OCI-LY3 (cell line): ENCODE data around the gene GLTP.

Source experiments
- H2AFZ ChIP-seq: fragments of 200-600, 300-600 bp; shearing (Covaris generic); 2 replicates; pipeline ENCODE4 v1.6.0; 2014; ENCODE audit warnings: antibody characterized with exemption, low read depth, low read length
- H3K27ac ChIP-seq: fragments of 200-600, 300-600 bp; sonication (generic); 2 replicates; pipeline ENCODE4 v1.5.1; 2014; ENCODE audit warnings: mild to moderate bottlenecking, low read length, moderate library complexity, mixed read lengths
- H3K27me3 ChIP-seq: fragments of 200-600, 300-600 bp; sonication (generic); 2 replicates; pipeline ENCODE4 v1.6.1; 2014; ENCODE audit warnings: low read depth, low read length, mixed read lengths
- H3K36me3 ChIP-seq: fragments of 200-600, 300-600 bp; sonication (generic); replicated peaks from 2 replicates; pipeline ENCODE3; 2014; ENCODE audit warnings: low read depth, low read length, mixed read lengths
- H3K4me1 ChIP-seq: fragments of 300-600, 200-600 bp; sonication (generic); 2 replicates; pipeline ENCODE4 v1.6.1; 2014; ENCODE audit warnings: low read length, mixed read lengths
- H3K4me2 ChIP-seq: fragments of 200-600, 300-600 bp; sonication (generic); 2 replicates; pipeline ENCODE4 v1.6.1; 2014; ENCODE audit warnings: low read length, mixed read lengths
- H3K4me3 ChIP-seq: fragments of 300-600, 200-600 bp; sonication (generic); 2 replicates; pipeline ENCODE4 v1.5.1; 2014; ENCODE audit warnings: antibody characterized with exemption, mild to moderate bottlenecking, low read length, moderate library complexity
- H3K79me2 ChIP-seq: fragments of 300-600, 200-600 bp; shearing (Covaris generic); 2 replicates; pipeline ENCODE4 v1.6.1; 2014; ENCODE audit warnings: mild to moderate bottlenecking, low read length, mixed read lengths
- H3K9ac ChIP-seq: fragments of 300-600, 200-600 bp; shearing (Covaris generic); 2 replicates; pipeline ENCODE4 v1.6.0; 2014; ENCODE audit warnings: mild to moderate bottlenecking, low read length, moderate library complexity
- H3K9me3 ChIP-seq: fragments of 200-600, 300-600 bp; shearing (Covaris generic); 2 replicates; pipeline ENCODE4 v1.6.1; 2014; ENCODE audit warnings: low read length, mixed read lengths; ENCODE audit not compliant: insufficient read depth
- H4K20me1 ChIP-seq: fragments of 200-600, 300-600 bp; sonication (generic); 2 replicates; pipeline ENCODE4 v1.6.1; 2016; ENCODE audit warnings: low read length, mixed read lengths; ENCODE audit not compliant: insufficient read depth
- CTCF ChIP-seq: fragments of 200-600, 300-600 bp; sonication (generic); IDR thresholded peaks from 2 replicates; pipeline ENCODE4 v1.5.1; 2014; ENCODE audit warnings: antibody characterized with exemption, low read length, low read depth
- EZH2phosphoT487 ChIP-seq: fragments of 200-600 bp; shearing (Covaris generic); IDR thresholded peaks from 2 replicates; pipeline ENCODE4 v1.6.1; 2018; ENCODE audit warnings: antibody characterized with exemption, mixed run types, low read depth

The GLTP gene

GRCh38 chr12:109879351-109880042 is 844 bp downstream of the GLTP start:
- no peak overlapping the region for H3K27ac ChIP-seq
- no peak for TF ChIP-seq EZH2phosphoT487
- TF ChIP-seq CTCF: no peak

GRCh38 chr12:109878749-109879148 is 1.6 kb downstream of the GLTP start:
- no peaks in the 10 kb centered on the region for H3K79me2 ChIP-seq
- TF ChIP-seq EZH2phosphoT487 (no peak), CTCF (no peak)
- no peak overlapping the region for H3K9ac ChIP-seq
- H3K27me3 ChIP-seq: peaks cover 12% of the 10 kb centered on the region; the same call in 1 of the 2 replicates
- no peak overlapping the region for H3K27ac ChIP-seq
- peak overlapping the region; percentile 95 for H3K4me3 ChIP-seq
- no peaks in the 10 kb centered on the region for H4K20me1 ChIP-seq
- no peaks in the 10 kb centered on the region for H3K36me3 ChIP-seq
- peak overlapping the region; percentile 96 for H3K4me2 ChIP-seq
- H2AFZ ChIP-seq: no peak overlapping the region
- H3K4me1 ChIP-seq: peaks cover 38% of the 10 kb centered on the region
- no peaks in the 10 kb centered on the region for H3K9me3 ChIP-seq

More at GRCh38 chr12:109879351-109880042, 844 bp downstream of the GLTP start:
- Histone ChIP-seq H3K9ac (peak overlapping the region; percentile 64), H3K36me3 (no peaks in the 10 kb centered on the region), H3K79me2 (no peaks in the 10 kb centered on the region), H3K27me3 (peaks cover 12% of the 10 kb centered on the region; the same call in 1 of the 2 replicates), H3K9me3 (no peaks in the 10 kb centered on the region), H2AFZ (peak overlapping the region; percentile 40), H3K4me2 (peak overlapping the region; percentile 96), H3K4me1 (peaks cover 39% of the 10 kb centered on the region), H4K20me1 (no peaks in the 10 kb centered on the region), H3K4me3 (peak overlapping the region; percentile 95)

GRCh38 chr12:109878247-109878625 is 2.1 kb downstream of the GLTP start:
- Histone ChIP-seq H3K27me3 (peaks cover 12% of the 10 kb centered on the region; the same call in 1 of the 2 replicates), H2AFZ (no peak overlapping the region), H3K36me3 (no peaks in the 10 kb centered on the region), H3K4me2 (no peak overlapping the region), H3K4me1 (peaks cover 33% of the 10 kb centered on the region), H4K20me1 (no peaks in the 10 kb centered on the region), H3K4me3 (no peak overlapping the region), H3K9ac (no peak overlapping the region), H3K27ac (no peak overlapping the region), H3K79me2 (no peaks in the 10 kb centered on the region), H3K9me3 (no peaks in the 10 kb centered on the region)
- no peak for TF ChIP-seq CTCF
- TF ChIP-seq EZH2phosphoT487: no peak

GRCh38 chr12:109877504-109878246 is 2.7 kb downstream of the GLTP start:
- Histone ChIP-seq H3K4me2 (no peak overlapping the region), H3K4me1 (peaks cover 30% of the 10 kb centered on the region)

More at GRCh38 chr12:109877504-109878246, 2.7 kb downstream of the GLTP start:
- H3K36me3 ChIP-seq: no peaks in the 10 kb centered on the region
- TF ChIP-seq CTCF (no peak), EZH2phosphoT487 (no peak)
- H3K27me3 ChIP-seq: peaks cover 12% of the 10 kb centered on the region; the same call in 1 of the 2 replicates
- no peak overlapping the region for H2AFZ ChIP-seq
- H4K20me1 ChIP-seq: no peaks in the 10 kb centered on the region
- no peak overlapping the region for H3K4me3 ChIP-seq
- H3K79me2 ChIP-seq: no peaks in the 10 kb centered on the region
- H3K9ac ChIP-seq: no peak overlapping the region
- no peak overlapping the region for H3K27ac ChIP-seq
- no peaks in the 10 kb centered on the region for H3K9me3 ChIP-seq
